GM12878 (cell line): ENCODE data around the gene SLC15A4. TPM values are rescaled to one million over a fixed set of nuclear protein-coding genes. Genes with fewer than 3 reads are reported as not detected.

Source experiments
- ATAC-seq: fragments of 200-7000 bp; cut with Tn5 transposase; 3 replicates; pipeline ENCODE4 v1.9.1; 2020; ENCODE audit warnings: mild to moderate bottlenecking, moderate library complexity
- BruUV-seq: library from RNA; stranded (reverse); fragments of 400-500 nt; replicated peaks from 2 replicates; lab custom pipeline; 2021; lab: Mats Ljungman, UMichigan
- CTCF ChIA-PET: fragments of 300-600 bp; sonication (Branson Sonifier 250); formaldehyde crosslinking; extraction: SDS; loops from one replicate; lab custom pipeline; 2021; ENCODE audit warnings: inconsistent platforms; lab: Yijun Ruan, JAX
- POLR2A ChIA-PET: fragments of 350-600 bp; formaldehyde crosslinking; extraction: SDS; loops from one replicate; lab custom pipeline; 2021; ENCODE audit warnings: inconsistent platforms; lab: Charles Lee
- RAD21 ChIA-PET: fragments of 300-600 bp; sonication (Branson Sonifier 250); formaldehyde crosslinking; loops from one replicate; lab custom pipeline; 2023; ENCODE audit warnings: antibody characterized with exemption; ENCODE audit not compliant: unreplicated experiment; lab: Charles Lee
- SMC1A ChIA-PET: fragments of 300-600 bp; sonication (Branson Sonifier 250); formaldehyde crosslinking; loops from one replicate; lab custom pipeline; 2023; ENCODE audit not compliant: unreplicated experiment, uncharacterized antibody; lab: Charles Lee
- DNase-seq: peaks from one replicate; pipeline ENCODE4 v3.0.0-alpha.2; 2011; ENCODE audit warnings: low read depth, low spot score
- FAIRE-seq: peaks from 3 replicates; lab custom pipeline; 2011; peaks lifted over from hg19 to GRCh38; lab: Jason Lieb, UNC
- H2AFZ ChIP-seq: 2 replicates; pipeline ENCODE4 v1.6.0; 2011; ENCODE audit warnings: low read depth, low read length, control low read depth; ENCODE audit not compliant: control insufficient read depth
- H3K27ac ChIP-seq: 2 replicates; pipeline ENCODE4 v1.5.1; 2011; ENCODE audit warnings: control low read depth; ENCODE audit not compliant: control insufficient read depth, insufficient read depth
- H3K27me3 ChIP-seq, 2 experiments: replicated peaks in 1 of 2; 2 replicates each; pipeline versions ENCODE4 v1.6.0 to v1.6.1; 2011; ENCODE audit warnings: low read length in 1 of 2; ENCODE audit not compliant: control insufficient read depth in 2 of 2, insufficient read depth in 2 of 2
- H3K36me3 ChIP-seq, 2 experiments: 2 replicates each; pipeline ENCODE4 v1.5.1; 2011; ENCODE audit warnings: low read length in 1 of 2; ENCODE audit not compliant: control insufficient read depth in 2 of 2, insufficient read depth in 2 of 2
- H3K4me1 ChIP-seq: 2 replicates; pipeline ENCODE4 v1.6.1; 2011; ENCODE audit warnings: mild to moderate bottlenecking, low read length, moderate library complexity, mixed read lengths; ENCODE audit not compliant: control insufficient read depth, insufficient read depth
- H3K4me2 ChIP-seq: 2 replicates; pipeline ENCODE4 v1.6.0; 2011; ENCODE audit warnings: control low read depth; ENCODE audit not compliant: control insufficient read depth, insufficient read depth
- H3K4me3 ChIP-seq: fragments of 200-600 bp; sonication (generic); 2 replicates; pipeline ENCODE4 v1.5.1; 2016
- H3K79me2 ChIP-seq: 2 replicates; pipeline ENCODE4 v1.6.0; 2011; ENCODE audit warnings: low read length; ENCODE audit not compliant: control insufficient read depth, insufficient read depth
- H3K9ac ChIP-seq: 2 replicates; pipeline ENCODE4 v1.8.0; 2011; ENCODE audit warnings: low read length, control low read depth, mixed read lengths; ENCODE audit not compliant: control insufficient read depth, insufficient read depth
- H3K9me3 ChIP-seq: replicated peaks from 3 replicates; pipeline ENCODE4 v1.5.1; 2011; ENCODE audit warnings: mild to moderate bottlenecking, low read length; ENCODE audit not compliant: control insufficient read depth, insufficient read depth
- H4K20me1 ChIP-seq: 2 replicates; pipeline ENCODE4 v1.6.0; 2011; ENCODE audit not compliant: control insufficient read depth, insufficient read depth
- RAD51 ChIP-seq: fragments of 450-650 bp; IDR thresholded peaks from 2 replicates; pipeline ENCODE4 v1.6.1; 2016; ENCODE audit warnings: moderate library complexity, mild to moderate bottlenecking, inconsistent platforms
- YY1 ChIP-seq: IDR thresholded peaks from 2 replicates; pipeline ENCODE4 v1.6.1; 2011; ENCODE audit warnings: low read depth, mild to moderate bottlenecking, low read length
- ZSCAN29 ChIP-seq: fragments of 450-650 bp; IDR thresholded peaks from 2 replicates; pipeline ENCODE4 v1.6.1; 2017; ENCODE audit warnings: mild to moderate bottlenecking, moderate library complexity
- WGBS: methylation state at CpG from one replicate; pipeline ENCODE4 v1.1.6; 2016; ENCODE audit warnings: low lambda C conversion rate; ENCODE audit not compliant: insufficient replicate concordance, insufficient coverage; ENCODE audit errors: missing lambda C conversion rate; 5-methylcytosine and 5-hydroxymethylcytosine counted together
- in situ Hi-C: fragments of 300-500 bp; cut with MboI; formaldehyde crosslinking; loops from 9 replicates; pipeline ENCODE4 v1.14.3; 2018; ENCODE audit warnings: mixed read lengths
- intact Hi-C: fragments of 100-400 bp; cut with micrococcal nuclease; formaldehyde crosslinking; loops from one replicate; pipeline ENCODE4 v1.14.2; 2022; ENCODE audit not compliant: unreplicated experiment
- polyA plus RNA-seq, 11 experiments: library from polyadenylated mRNA; depleted of rRNA in 4 of 11; unstranded in 6 of 11; stranded (reverse) in 5 of 11; fragments of >200 nt; fragmentation: Nextera tagmentation in 4 of 11; fragmentation: Illumina TruSeq in 1 of 11; extraction: Ambion mirVana in 4 of 11; extraction: Trizol in 1 of 11; gene quantifications; 1 replicate in 1 of 11; 2 replicates in 10 of 11; pipeline versions ENCODE4 v1.2.1 to v1.2.3, GENCODE V29; 2011 to 2016; ENCODE audit warnings: inconsistent platforms in 2 of 11, missing spikeins in 2 of 11, low read depth in 1 of 11
- total RNA-seq, 4 experiments: library from RNA; depleted of rRNA in 3 of 4; stranded (reverse); fragments of >200 nt in 3 of 4; fragmentation: Illumina TruSeq in 1 of 4; extraction: Trizol in 1 of 4; gene quantifications; 2 replicates each; pipeline versions ENCODE4 v1.2.1 to v1.2.3, GENCODE V29; 2013 to 2021
- TF ChIP-seq, protein P1 (sequence below): fragments of 450-650 bp; IDR thresholded peaks from 2 replicates; pipeline ENCODE4 v1.6.1; 2016; ENCODE audit warnings: mild to moderate bottlenecking, moderate library complexity, borderline replicate concordance

The SLC15A4 gene
- total and polyA plus RNA-seq, 10 of the 15 experiments (the other 5 are each of a cell fraction or from before 2014, with no cell fraction given), result 12.7 to 257 (median 36.6) TPM

DNA sequence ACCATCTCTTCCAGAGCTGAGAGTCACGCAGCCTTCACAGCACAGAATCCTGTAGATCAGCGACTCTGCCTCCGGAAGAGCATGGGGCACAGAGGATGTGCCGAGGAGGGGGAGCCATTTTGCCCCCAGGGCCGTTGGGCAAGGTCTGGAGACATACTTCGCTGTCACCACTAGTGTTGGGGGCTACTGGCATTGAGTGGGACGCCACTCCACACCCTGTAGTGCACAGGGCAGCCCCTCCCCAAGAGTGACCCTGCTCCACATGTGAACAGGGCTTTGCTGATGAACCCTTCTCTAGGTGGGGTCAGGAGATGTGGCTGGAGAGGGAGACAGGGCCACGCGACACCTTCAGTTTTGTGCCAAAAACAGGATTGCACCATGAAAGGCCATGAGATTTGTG lies 35.6 kb upstream of the SLC15A4 start:
- 49% methylated on average over 9 of the region's 9 CpGs for WGBS
- Histone ChIP-seq H3K9me3 (no peaks in the 10 kb centered on the region; the same call in 2 of the 3 replicates), H3K79me2 (no peaks in the 10 kb centered on the region), H3K36me3 (no peaks in the 10 kb centered on the region; a peak in 1 of 4 replicates), H3K4me3 (no peak overlapping the region), H3K9ac (no peak overlapping the region), H3K4me1 (peaks cover 11% of the 10 kb centered on the region; the same call in 1 of the 2 replicates), H3K27me3 (no peaks in the 10 kb centered on the region), H3K27ac (no peak overlapping the region), H2AFZ (no peak overlapping the region), H3K4me2 (no peak overlapping the region), H4K20me1 (0 out of 2 replicates have a peak, but pooled peaks cover 3% of the 10 kb centered on the region)
- no peak for TF ChIP-seq YY1
- TF ChIP-seq ZSCAN29, result no peak
- TF ChIP-seq, protein P1, sequence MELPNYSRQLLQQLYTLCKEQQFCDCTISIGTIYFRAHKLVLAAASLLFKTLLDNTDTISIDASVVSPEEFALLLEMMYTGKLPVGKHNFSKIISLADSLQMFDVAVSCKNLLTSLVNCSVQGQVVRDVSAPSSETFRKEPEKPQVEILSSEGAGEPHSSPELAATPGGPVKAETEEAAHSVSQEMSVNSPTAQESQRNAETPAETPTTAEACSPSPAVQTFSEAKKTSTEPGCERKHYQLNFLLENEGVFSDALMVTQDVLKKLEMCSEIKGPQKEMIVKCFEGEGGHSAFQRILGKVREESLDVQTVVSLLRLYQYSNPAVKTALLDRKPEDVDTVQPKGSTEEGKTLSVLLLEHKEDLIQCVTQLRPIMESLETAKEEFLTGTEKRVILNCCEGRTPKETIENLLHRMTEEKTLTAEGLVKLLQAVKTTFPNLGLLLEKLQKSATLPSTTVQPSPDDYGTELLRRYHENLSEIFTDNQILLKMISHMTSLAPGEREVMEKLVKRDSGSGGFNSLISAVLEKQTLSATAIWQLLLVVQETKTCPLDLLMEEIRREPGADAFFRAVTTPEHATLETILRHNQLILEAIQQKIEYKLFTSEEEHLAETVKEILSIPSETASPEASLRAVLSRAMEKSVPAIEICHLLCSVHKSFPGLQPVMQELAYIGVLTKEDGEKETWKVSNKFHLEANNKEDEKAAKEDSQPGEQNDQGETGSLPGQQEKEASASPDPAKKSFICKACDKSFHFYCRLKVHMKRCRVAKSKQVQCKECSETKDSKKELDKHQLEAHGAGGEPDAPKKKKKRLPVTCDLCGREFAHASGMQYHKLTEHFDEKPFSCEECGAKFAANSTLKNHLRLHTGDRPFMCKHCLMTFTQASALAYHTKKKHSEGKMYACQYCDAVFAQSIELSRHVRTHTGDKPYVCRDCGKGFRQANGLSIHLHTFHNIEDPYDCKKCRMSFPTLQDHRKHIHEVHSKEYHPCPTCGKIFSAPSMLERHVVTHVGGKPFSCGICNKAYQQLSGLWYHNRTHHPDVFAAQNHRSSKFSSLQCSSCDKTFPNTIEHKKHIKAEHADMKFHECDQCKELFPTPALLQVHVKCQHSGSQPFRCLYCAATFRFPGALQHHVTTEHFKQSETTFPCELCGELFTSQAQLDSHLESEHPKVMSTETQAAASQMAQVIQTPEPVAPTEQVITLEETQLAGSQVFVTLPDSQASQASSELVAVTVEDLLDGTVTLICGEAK, result no peak
- TF ChIP-seq RAD51, result no peak
- in situ Hi-C loops, result no loop called here
- RAD21 ChIA-PET, result interaction anchor here (2.1 kb wide), 1 partner anchor 25 kb away, joined by 5 read pairs; no protein-coding TSS in a partner anchor
- ATAC-seq, result no peak
- no peak for DNase-seq
- SMC1A ChIA-PET, result interaction anchor here (0.8 to 4.4 kb wide), 4 partner anchors 13 to 64 kb away, joined by 3 to 19 read pairs (median 4); no protein-coding TSS in a partner anchor
- BruUV-seq, result no TSS peak
- intact Hi-C loops, result no loop called here
- CTCF ChIA-PET, result no interaction called here
- no peak for FAIRE-seq
- POLR2A ChIA-PET, result interaction anchor here (1.2 kb wide), 1 partner anchor 16 kb away, joined by 3 read pairs; no protein-coding TSS in a partner anchor
